Measurements from ENCODE around the gene ZDHHC9. TPM values are rescaled to one million over a fixed set of nuclear protein-coding genes. Genes with fewer than 3 reads are reported as not detected.

The ZDHHC9 gene
- total and polyA plus RNA-seq, 2 donors from 2014 or later: 24.5 to 31.4 TPM

DNA sequence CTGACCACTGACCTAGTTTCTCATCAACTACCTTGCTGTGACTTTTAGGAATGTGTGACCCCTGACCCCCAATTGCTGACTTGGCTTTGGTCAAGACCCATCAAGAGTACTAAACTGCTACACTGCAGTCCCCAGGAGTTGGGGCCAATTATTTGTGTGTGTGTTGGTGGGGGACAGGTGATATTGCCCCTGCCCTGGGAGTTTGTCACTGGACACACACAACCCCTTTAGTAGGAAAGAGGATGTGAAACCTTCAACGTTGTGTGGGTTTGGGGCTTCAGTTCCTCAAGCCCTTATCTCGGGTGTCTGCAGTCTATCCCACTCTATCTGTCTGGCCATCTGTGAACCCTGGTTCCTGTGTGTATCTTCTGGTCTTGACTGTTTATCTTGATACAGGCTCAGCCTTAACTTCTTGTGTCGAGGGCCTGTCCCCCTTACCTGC, 57.5 kb downstream of the ZDHHC9 start:
- intact Hi-C loops (cut with DNase I): no loop called here
- Histone ChIP-seq H3K9me3 (ENCODE audit: control insufficient read depth in 2 of 3, insufficient read depth in 1 of 3, low read length in 3 of 3) (no peaks in the 10 kb centered on the region), H3K4me1 (ENCODE audit: control insufficient read depth in 2 of 3, insufficient read depth in 2 of 3, low read depth in 1 of 3, low read length in 3 of 3) (no peaks in the 10 kb centered on the region), H3K4me3 (ENCODE audit: low read length in 3 of 3) (no peak overlapping the region), H3K9ac (ENCODE audit: low read length in 3 of 3) (no peak overlapping the region), H3K36me3 (ENCODE audit: control insufficient read depth in 2 of 3, insufficient read depth in 3 of 3, low read length in 3 of 3) (no peaks in the 10 kb centered on the region), H3K27ac (ENCODE audit: low read depth in 2 of 2, low read length in 2 of 2) (no peak overlapping the region), H3K27me3 (ENCODE audit: control insufficient read depth, insufficient read depth, low read length) (no peaks in the 10 kb centered on the region)
- TF ChIP-seq, protein P1, sequence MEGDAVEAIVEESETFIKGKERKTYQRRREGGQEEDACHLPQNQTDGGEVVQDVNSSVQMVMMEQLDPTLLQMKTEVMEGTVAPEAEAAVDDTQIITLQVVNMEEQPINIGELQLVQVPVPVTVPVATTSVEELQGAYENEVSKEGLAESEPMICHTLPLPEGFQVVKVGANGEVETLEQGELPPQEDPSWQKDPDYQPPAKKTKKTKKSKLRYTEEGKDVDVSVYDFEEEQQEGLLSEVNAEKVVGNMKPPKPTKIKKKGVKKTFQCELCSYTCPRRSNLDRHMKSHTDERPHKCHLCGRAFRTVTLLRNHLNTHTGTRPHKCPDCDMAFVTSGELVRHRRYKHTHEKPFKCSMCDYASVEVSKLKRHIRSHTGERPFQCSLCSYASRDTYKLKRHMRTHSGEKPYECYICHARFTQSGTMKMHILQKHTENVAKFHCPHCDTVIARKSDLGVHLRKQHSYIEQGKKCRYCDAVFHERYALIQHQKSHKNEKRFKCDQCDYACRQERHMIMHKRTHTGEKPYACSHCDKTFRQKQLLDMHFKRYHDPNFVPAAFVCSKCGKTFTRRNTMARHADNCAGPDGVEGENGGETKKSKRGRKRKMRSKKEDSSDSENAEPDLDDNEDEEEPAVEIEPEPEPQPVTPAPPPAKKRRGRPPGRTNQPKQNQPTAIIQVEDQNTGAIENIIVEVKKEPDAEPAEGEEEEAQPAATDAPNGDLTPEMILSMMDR (IDR thresholded peaks at IDR 0.05; ENCODE audit: borderline replicate concordance, extremely low read depth, insufficient read depth): no peak
- DNase-seq: no peak
- FAIRE-seq: no peak

DNA sequence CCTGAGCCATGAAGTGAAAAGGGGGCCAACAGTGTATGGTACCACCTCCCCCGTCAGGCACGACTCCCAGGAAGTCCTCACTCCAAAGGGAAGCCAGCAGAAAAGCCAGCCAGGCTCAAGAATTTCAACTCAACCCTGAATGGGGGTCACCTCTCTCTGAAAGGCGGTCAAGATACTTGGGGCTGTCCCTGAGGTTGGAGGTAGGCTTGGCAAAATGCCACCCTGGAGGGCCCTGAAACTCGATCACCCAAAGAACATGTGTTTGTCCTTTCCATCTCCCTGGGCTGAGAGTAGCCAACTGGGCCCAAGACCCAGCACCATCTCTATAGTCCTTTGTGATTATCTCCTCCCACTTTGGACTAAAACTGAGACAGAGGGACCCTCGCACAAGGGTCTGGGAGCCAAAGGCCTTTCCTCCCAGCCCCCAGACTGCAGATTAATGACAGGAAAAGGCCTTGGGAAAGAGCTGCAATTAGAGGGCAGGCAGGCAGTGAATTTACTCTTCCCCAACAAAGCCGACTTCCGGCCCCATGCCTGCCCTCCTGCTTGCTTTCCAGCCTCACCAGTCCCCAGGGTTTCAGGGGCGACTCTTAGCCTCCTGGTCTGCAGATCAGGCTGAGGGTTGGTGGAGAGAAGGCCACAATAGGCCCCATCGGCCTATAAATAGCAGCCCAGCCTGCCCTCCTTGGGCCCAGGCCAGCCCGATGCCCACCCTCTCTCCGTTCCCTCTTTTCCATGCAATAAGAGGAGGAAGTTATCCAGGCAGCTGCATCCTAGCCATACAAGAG, 58.3 kb downstream of the ZDHHC9 start:
- intact Hi-C loops (cut with DNase I): no loop called here
- no peak overlapping the region for H3K9ac ChIP-seq (ENCODE audit: low read length in 3 of 3)
- no peak for DNase-seq
- no peaks in the 10 kb centered on the region for H3K4me1 ChIP-seq (ENCODE audit: control insufficient read depth in 2 of 3, insufficient read depth in 2 of 3, low read depth in 1 of 3, low read length in 3 of 3)
- H3K9me3 ChIP-seq (ENCODE audit: control insufficient read depth in 2 of 3, insufficient read depth in 1 of 3, low read length in 3 of 3): no peaks in the 10 kb centered on the region
- H3K36me3 ChIP-seq (ENCODE audit: control insufficient read depth in 2 of 3, insufficient read depth in 3 of 3, low read length in 3 of 3): no peaks in the 10 kb centered on the region
- TF ChIP-seq, protein P1 (IDR thresholded peaks at IDR 0.05; ENCODE audit: borderline replicate concordance, extremely low read depth, insufficient read depth): no peak
- H3K4me3 ChIP-seq (ENCODE audit: low read length in 3 of 3): no peak overlapping the region
- H3K27me3 ChIP-seq (ENCODE audit: control insufficient read depth, insufficient read depth, low read length): no peaks in the 10 kb centered on the region
- H3K27ac ChIP-seq (ENCODE audit: low read depth in 2 of 2, low read length in 2 of 2): no peak overlapping the region
- FAIRE-seq: no peak

DNA sequence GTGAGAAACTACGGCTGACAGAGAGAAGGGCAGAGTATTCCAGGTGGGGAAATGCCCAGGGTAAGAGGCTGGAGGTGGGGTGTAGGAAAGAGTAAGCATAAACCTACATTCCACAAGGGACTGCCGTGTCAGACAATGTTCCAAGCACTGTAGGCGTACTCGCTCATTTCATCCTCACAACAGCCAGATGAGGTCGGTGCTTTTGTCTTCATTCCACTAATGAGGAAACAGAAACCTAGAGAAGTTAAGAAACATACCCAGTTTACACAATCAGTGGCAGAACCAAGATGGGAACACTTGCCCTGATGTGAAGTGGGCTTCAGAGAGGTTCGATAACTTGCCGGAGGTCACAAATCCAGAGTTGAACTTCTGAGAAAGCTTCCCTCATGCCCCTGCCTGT, 59.3 kb downstream of the ZDHHC9 start:
- H3K27ac ChIP-seq (ENCODE audit: low read depth in 2 of 2, low read length in 2 of 2): no peak overlapping the region
- TF ChIP-seq, protein P1 (IDR thresholded peaks at IDR 0.05; ENCODE audit: borderline replicate concordance, extremely low read depth, insufficient read depth): no peak
- no peak overlapping the region for H3K9ac ChIP-seq (ENCODE audit: low read length in 3 of 3)
- H3K27me3 ChIP-seq (ENCODE audit: control insufficient read depth, insufficient read depth, low read length): no peaks in the 10 kb centered on the region
- H3K4me1 ChIP-seq (ENCODE audit: control insufficient read depth in 2 of 3, insufficient read depth in 2 of 3, low read depth in 1 of 3, low read length in 3 of 3): no peaks in the 10 kb centered on the region
- no peaks in the 10 kb centered on the region for H3K9me3 ChIP-seq (ENCODE audit: control insufficient read depth in 2 of 3, insufficient read depth in 1 of 3, low read length in 3 of 3)
- intact Hi-C loops (cut with DNase I): no loop called here
- DNase-seq (no peak), FAIRE-seq (no peak)
- H3K36me3 ChIP-seq (ENCODE audit: control insufficient read depth in 2 of 3, insufficient read depth in 3 of 3, low read length in 3 of 3): no peaks in the 10 kb centered on the region
- H3K4me3 ChIP-seq (ENCODE audit: low read length in 3 of 3): no peak overlapping the region
